GM23338 (cell line): ENCODE data around the gene COL1A1. TPM values are rescaled to one million over a fixed set of nuclear protein-coding genes. Genes with fewer than 3 reads are reported as not detected.

Experiments
- ATAC-seq: fragments of 200-7000 bp; cut with Tn5 transposase; 3 replicates; pipeline ENCODE4 v1.9.1; 2020
- DNase-seq: peaks from one replicate; pipeline ENCODE4 v3.0.0-alpha.2; 2015; ENCODE audit warnings: low spot score
- H2AFZ ChIP-seq: fragments of 200-600 bp; sonication (generic); 2 replicates; pipeline ENCODE4 v1.8.0; 2016; ENCODE audit warnings: antibody characterized with exemption, mild to moderate bottlenecking, moderate library complexity
- H3F3A ChIP-seq: fragments of 200-600 bp; sonication (generic); replicated peaks from 2 replicates; pipeline ENCODE4 v1.8.0; 2017; ENCODE audit warnings: antibody characterized with exemption, mixed run types, low read depth
- H3K27ac ChIP-seq: fragments of 200-600 bp; sonication (generic); 2 replicates; pipeline ENCODE4 v1.6.1; 2016; ENCODE audit warnings: low read depth
- H3K27me3 ChIP-seq: fragments of 200-600 bp; sonication (generic); 2 replicates; pipeline ENCODE4 v1.8.0; 2016; ENCODE audit warnings: mild to moderate bottlenecking, mixed run types, moderate library complexity; ENCODE audit not compliant: insufficient read depth
- H3K36me3 ChIP-seq: fragments of 200-600 bp; sonication (generic); 2 replicates; pipeline ENCODE4 v1.8.0; 2016; ENCODE audit warnings: mild to moderate bottlenecking; ENCODE audit not compliant: insufficient read depth
- H3K4me1 ChIP-seq: fragments of 200-600 bp; sonication (generic); 2 replicates; pipeline ENCODE4 v1.8.0; 2016; ENCODE audit warnings: mild to moderate bottlenecking, moderate library complexity; ENCODE audit not compliant: insufficient read depth
- H3K4me2 ChIP-seq: fragments of 200-600 bp; sonication (generic); 2 replicates; pipeline ENCODE4 v1.7.1; 2017; ENCODE audit warnings: mixed run types
- H3K4me3 ChIP-seq: fragments of 200-600 bp; sonication (generic); 2 replicates; pipeline ENCODE4 v1.6.1; 2016; ENCODE audit warnings: mixed run types
- H3K79me2 ChIP-seq: fragments of 200-600 bp; sonication (generic); replicated peaks from 2 replicates; pipeline ENCODE4 v1.8.0; 2017; ENCODE audit warnings: mild to moderate bottlenecking; ENCODE audit not compliant: insufficient read depth
- H3K9me2 ChIP-seq: fragments of 200-600 bp; sonication (generic); 2 replicates; pipeline ENCODE4 v1.8.0; 2017; ENCODE audit not compliant: insufficient read depth
- H4K20me1 ChIP-seq: fragments of 200-600 bp; sonication (generic); replicated peaks from 2 replicates; pipeline ENCODE4 v1.8.0; 2017; ENCODE audit warnings: mild to moderate bottlenecking; ENCODE audit not compliant: insufficient read depth
- H3K27ac Mint-ChIP-seq: 2 replicates; pipeline ENCODE4 v1.8.0; 2020; ENCODE audit warnings: inconsistent platforms, mild to moderate bottlenecking, moderate library complexity, mixed read lengths
- H3K27me3 Mint-ChIP-seq: 3 replicates; pipeline ENCODE4 v1.8.0; 2022; ENCODE audit warnings: low read depth, mild to moderate bottlenecking, moderate library complexity, mixed read lengths, inconsistent platforms; ENCODE audit not compliant: insufficient read depth, poor library complexity
- H3K36me3 Mint-ChIP-seq: 3 replicates; pipeline ENCODE4 v1.8.0; 2021; ENCODE audit warnings: low read depth, mild to moderate bottlenecking, inconsistent platforms, moderate library complexity, mixed read lengths
- H3K4me1 Mint-ChIP-seq: 3 replicates; pipeline ENCODE4 v1.8.0; 2020; ENCODE audit warnings: mild to moderate bottlenecking, inconsistent platforms, mixed read lengths
- H3K4me3 Mint-ChIP-seq: 3 replicates; pipeline ENCODE4 v1.8.0; 2021; ENCODE audit warnings: moderate library complexity, mild to moderate bottlenecking, inconsistent platforms, mixed read lengths
- H3K9me3 Mint-ChIP-seq: 3 replicates; pipeline ENCODE4 v1.8.0; 2020; ENCODE audit warnings: moderate library complexity, mild to moderate bottlenecking, inconsistent platforms, mixed read lengths
- CREB1 ChIP-seq: fragments of 250-450 bp; sonication (Bioruptor Pico); IDR thresholded peaks from 2 replicates; pipeline ENCODE4 v1.5.0; 2020; ENCODE audit warnings: low read depth, mild to moderate bottlenecking, moderate library complexity
- EZH2 ChIP-seq: fragments of 200-600 bp; sonication (generic); IDR thresholded peaks from one replicate; pipeline ENCODE4 v1.8.0; 2017; ENCODE audit warnings: antibody characterized with exemption, mild to moderate bottlenecking, low read depth; ENCODE audit not compliant: unreplicated experiment
- EZH2phosphoT487 ChIP-seq: fragments of 200-600 bp; sonication (generic); IDR thresholded peaks from one replicate; pipeline ENCODE4 v1.8.1; 2018; ENCODE audit warnings: antibody characterized with exemption; ENCODE audit not compliant: unreplicated experiment
- JUNB ChIP-seq: IDR thresholded peaks from one replicate; pipeline ENCODE4 v1.6.1; 2016; ENCODE audit warnings: antibody characterized with exemption; ENCODE audit not compliant: unreplicated experiment
- NANOG ChIP-seq: IDR thresholded peaks from 2 replicates; pipeline ENCODE4 v1.6.1; 2016; ENCODE audit warnings: antibody characterized with exemption, borderline replicate concordance
- POLR2AphosphoS5 ChIP-seq: IDR thresholded peaks from 2 replicates; pipeline ENCODE4 v1.6.1; 2016; ENCODE audit warnings: antibody characterized with exemption, low read depth
- REST ChIP-seq: IDR thresholded peaks from one replicate; pipeline ENCODE4 v1.6.1; 2018; ENCODE audit warnings: antibody characterized with exemption; ENCODE audit not compliant: unreplicated experiment
- STAT1 ChIP-seq: IDR thresholded peaks from one replicate; pipeline ENCODE4 v1.6.1; 2016; ENCODE audit warnings: antibody characterized with exemption; ENCODE audit not compliant: unreplicated experiment
- ZNF114 ChIP-seq: fragments of 250-450 bp; sonication (Bioruptor Pico); IDR thresholded peaks from 2 replicates; pipeline ENCODE4 v1.5.0; 2020; ENCODE audit warnings: mild to moderate bottlenecking, moderate library complexity
- ZNF331 ChIP-seq: fragments of 250-450 bp; sonication (Bioruptor Pico); IDR thresholded peaks from 2 replicates; pipeline ENCODE4 v1.5.0; 2020; ENCODE audit warnings: low read depth, mild to moderate bottlenecking, moderate library complexity
- polyA plus RNA-seq: library from polyadenylated mRNA; unstranded; fragments of >200 nt; fragmentation: Nextera tagmentation; extraction: Ambion mirVana; gene quantifications from 2 replicates; pipeline ENCODE4 v1.2.1, GENCODE V29; 2016
- total RNA-seq: library from RNA; depleted of rRNA; stranded (reverse); fragments of >200 nt; shearing (Covaris generic); gene quantifications from 2 replicates; pipeline ENCODE4 v1.2.3, GENCODE V29; 2014
- TF ChIP-seq, protein P1 (sequence below), 2 experiments: fragments of 200-600 bp in 1 of 2; sonication (generic) in 1 of 2; conservative IDR thresholded peaks; 2 replicates each; pipeline versions ENCODE4 v1.5.1 to v1.6.1; 2016 to 2017; ENCODE audit warnings: antibody characterized with exemption in 2 of 2, low read depth in 2 of 2, mild to moderate bottlenecking in 2 of 2, moderate library complexity in 1 of 2
- TF ChIP-seq, protein P2 (sequence below): fragments of 250-450 bp; sonication (Bioruptor Pico); IDR thresholded peaks from 2 replicates; pipeline ENCODE4 v1.5.0; 2020; ENCODE audit warnings: mild to moderate bottlenecking, moderate library complexity
- TF ChIP-seq, protein P3 (sequence below): IDR thresholded peaks from 2 replicates; pipeline ENCODE4 v1.6.1; 2016; ENCODE audit warnings: antibody characterized with exemption

Gene COL1A1
- total and polyA plus RNA-seq, 2 experiments from 2014 or later = 21.2 to 34.3 TPM

DNA sequence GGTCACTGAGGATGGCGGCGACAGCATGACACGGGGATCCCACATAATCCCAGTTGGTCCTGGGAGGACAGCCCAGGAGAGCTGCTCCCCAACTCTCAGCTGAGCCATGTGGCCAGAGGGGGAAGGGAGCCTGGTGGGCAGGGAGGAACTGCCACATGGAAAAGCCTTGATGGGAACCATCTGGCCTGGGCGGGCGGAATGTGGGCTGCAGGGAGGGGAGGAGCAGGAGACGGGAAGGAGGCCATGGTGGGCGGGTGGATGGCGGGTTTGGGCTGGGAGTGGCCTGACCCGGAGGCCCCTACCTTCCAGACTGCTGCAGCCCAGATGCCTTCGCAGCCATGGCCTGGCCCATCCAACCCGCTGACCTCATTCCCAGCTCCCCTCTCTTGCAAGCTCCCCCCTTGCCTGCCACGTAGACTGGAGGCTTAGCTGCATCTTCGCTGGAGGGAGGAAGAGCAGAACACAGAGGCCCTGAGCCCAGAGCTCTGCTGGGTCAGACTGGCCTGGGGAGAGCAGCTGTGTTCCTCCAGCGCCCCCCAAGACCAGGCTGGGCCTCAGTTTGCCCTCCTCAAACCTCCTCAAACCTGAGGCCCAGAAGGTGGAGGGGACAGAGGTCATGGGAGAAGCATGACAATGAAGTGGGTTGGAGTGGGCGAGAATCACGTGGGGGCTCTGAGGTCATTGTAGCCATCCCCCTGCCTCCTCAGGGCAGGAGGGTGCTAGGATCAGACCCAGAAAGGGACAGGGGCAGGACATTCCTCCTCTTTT, 8.2 kb upstream of the COL1A1 start:
- Histone ChIP-seq H4K20me1 (no peaks in the 10 kb centered on the region), H3K4me3 (peak overlapping the region; percentile 32; the same call in 1 of the 2 replicates), H3K9me2 (no peaks in the 10 kb centered on the region), H3K4me2 (peak overlapping the region; percentile 74), H3K79me2 (no peaks in the 10 kb centered on the region), H2AFZ (peak overlapping the region; percentile 95), H3F3A (0 out of 2 replicates have a peak, but pooled peaks cover 5% of the 10 kb centered on the region), H3K27ac (no peak overlapping the region), H3K27me3 (peaks cover 7% of the 10 kb centered on the region; the same call in 1 of the 2 replicates), H3K4me1 (peaks cover 46% of the 10 kb centered on the region), H3K36me3 (no peaks in the 10 kb centered on the region)
- Mint-ChIP-seq H3K4me3 (no peak overlapping the region; the same call in 2 of the 3 replicates), H3K9me3 (no peaks in the 10 kb centered on the region; the same call in 2 of the 3 replicates), H3K4me1 (peaks cover 77% of the 10 kb centered on the region), H3K27ac (no peak overlapping the region), H3K27me3 (peaks cover 37% of the 10 kb centered on the region), H3K36me3 (no peaks in the 10 kb centered on the region)
- peak; percentile 38 for ATAC-seq
- DNase-seq = peak; percentile 80
- TF ChIP-seq EZH2 = no peak
- TF ChIP-seq, protein P1, sequence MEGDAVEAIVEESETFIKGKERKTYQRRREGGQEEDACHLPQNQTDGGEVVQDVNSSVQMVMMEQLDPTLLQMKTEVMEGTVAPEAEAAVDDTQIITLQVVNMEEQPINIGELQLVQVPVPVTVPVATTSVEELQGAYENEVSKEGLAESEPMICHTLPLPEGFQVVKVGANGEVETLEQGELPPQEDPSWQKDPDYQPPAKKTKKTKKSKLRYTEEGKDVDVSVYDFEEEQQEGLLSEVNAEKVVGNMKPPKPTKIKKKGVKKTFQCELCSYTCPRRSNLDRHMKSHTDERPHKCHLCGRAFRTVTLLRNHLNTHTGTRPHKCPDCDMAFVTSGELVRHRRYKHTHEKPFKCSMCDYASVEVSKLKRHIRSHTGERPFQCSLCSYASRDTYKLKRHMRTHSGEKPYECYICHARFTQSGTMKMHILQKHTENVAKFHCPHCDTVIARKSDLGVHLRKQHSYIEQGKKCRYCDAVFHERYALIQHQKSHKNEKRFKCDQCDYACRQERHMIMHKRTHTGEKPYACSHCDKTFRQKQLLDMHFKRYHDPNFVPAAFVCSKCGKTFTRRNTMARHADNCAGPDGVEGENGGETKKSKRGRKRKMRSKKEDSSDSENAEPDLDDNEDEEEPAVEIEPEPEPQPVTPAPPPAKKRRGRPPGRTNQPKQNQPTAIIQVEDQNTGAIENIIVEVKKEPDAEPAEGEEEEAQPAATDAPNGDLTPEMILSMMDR (conservative IDR thresholded peaks at IDR 0.05; ENCODE audit: low read depth in 2 of 2) = no peak
- no peak for TF ChIP-seq ZNF114 (CRISPR knock-in tag)
- TF ChIP-seq, protein P2, sequence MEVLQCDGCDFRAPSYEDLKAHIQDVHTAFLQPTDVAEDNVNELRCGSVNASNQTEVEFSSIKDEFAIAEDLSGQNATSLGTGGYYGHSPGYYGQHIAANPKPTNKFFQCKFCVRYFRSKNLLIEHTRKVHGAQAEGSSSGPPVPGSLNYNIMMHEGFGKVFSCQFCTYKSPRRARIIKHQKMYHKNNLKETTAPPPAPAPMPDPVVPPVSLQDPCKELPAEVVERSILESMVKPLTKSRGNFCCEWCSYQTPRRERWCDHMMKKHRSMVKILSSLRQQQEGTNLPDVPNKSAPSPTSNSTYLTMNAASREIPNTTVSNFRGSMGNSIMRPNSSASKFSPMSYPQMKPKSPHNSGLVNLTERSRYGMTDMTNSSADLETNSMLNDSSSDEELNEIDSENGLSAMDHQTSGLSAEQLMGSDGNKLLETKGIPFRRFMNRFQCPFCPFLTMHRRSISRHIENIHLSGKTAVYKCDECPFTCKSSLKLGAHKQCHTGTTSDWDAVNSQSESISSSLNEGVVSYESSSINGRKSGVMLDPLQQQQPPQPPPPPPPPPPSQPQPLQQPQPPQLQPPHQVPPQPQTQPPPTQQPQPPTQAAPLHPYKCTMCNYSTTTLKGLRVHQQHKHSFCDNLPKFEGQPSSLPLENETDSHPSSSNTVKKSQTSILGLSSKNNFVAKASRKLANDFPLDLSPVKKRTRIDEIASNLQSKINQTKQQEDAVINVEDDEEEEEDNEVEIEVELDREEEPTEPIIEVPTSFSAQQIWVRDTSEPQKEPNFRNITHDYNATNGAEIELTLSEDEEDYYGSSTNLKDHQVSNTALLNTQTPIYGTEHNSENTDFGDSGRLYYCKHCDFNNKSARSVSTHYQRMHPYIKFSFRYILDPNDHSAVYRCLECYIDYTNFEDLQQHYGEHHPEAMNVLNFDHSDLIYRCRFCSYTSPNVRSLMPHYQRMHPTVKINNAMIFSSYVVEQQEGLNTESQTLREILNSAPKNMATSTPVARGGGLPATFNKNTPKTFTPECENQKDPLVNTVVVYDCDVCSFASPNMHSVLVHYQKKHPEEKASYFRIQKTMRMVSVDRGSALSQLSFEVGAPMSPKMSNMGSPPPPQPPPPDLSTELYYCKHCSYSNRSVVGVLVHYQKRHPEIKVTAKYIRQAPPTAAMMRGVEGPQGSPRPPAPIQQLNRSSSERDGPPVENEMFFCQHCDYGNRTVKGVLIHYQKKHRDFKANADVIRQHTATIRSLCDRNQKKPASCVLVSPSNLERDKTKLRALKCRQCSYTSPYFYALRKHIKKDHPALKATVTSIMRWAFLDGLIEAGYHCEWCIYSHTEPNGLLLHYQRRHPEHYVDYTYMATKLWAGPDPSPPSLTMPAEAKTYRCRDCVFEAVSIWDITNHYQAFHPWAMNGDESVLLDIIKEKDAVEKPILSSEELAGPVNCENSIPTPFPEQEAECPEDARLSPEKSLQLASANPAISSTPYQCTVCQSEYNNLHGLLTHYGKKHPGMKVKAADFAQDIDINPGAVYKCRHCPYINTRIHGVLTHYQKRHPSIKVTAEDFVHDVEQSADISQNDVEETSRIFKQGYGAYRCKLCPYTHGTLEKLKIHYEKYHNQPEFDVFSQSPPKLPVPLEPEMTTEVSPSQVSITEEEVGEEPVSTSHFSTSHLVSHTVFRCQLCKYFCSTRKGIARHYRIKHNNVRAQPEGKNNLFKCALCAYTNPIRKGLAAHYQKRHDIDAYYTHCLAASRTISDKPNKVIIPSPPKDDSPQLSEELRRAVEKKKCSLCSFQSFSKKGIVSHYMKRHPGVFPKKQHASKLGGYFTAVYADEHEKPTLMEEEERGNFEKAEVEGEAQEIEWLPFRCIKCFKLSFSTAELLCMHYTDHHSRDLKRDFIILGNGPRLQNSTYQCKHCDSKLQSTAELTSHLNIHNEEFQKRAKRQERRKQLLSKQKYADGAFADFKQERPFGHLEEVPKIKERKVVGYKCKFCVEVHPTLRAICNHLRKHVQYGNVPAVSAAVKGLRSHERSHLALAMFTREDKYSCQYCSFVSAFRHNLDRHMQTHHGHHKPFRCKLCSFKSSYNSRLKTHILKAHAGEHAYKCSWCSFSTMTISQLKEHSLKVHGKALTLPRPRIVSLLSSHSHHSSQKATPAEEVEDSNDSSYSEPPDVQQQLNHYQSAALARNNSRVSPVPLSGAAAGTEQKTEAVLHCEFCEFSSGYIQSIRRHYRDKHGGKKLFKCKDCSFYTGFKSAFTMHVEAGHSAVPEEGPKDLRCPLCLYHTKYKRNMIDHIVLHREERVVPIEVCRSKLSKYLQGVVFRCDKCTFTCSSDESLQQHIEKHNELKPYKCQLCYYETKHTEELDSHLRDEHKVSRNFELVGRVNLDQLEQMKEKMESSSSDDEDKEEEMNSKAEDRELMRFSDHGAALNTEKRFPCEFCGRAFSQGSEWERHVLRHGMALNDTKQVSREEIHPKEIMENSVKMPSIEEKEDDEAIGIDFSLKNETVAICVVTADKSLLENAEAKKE (CRISPR knock-in tag) = no peak
- no peak for TF ChIP-seq JUNB
- no peak for TF ChIP-seq NANOG
- TF ChIP-seq ZNF331 (CRISPR knock-in tag) = no peak
- TF ChIP-seq, protein P3, sequence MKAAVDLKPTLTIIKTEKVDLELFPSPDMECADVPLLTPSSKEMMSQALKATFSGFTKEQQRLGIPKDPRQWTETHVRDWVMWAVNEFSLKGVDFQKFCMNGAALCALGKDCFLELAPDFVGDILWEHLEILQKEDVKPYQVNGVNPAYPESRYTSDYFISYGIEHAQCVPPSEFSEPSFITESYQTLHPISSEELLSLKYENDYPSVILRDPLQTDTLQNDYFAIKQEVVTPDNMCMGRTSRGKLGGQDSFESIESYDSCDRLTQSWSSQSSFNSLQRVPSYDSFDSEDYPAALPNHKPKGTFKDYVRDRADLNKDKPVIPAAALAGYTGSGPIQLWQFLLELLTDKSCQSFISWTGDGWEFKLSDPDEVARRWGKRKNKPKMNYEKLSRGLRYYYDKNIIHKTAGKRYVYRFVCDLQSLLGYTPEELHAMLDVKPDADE = no peak
- no peak for TF ChIP-seq STAT1
- no peak for TF ChIP-seq EZH2phosphoT487
- TF ChIP-seq CREB1 (CRISPR knock-in tag) = no peak
- no peak for TF ChIP-seq POLR2AphosphoS5
- TF ChIP-seq REST = no peak
